ENCODE measurements around the gene SEC24C. TPM values are rescaled to one million over a fixed set of nuclear protein-coding genes. Genes with fewer than 3 reads are reported as not detected.

Gene SEC24C
- total RNA-seq, 1 donor from 2014 or later: 85.9 TPM

DNA sequence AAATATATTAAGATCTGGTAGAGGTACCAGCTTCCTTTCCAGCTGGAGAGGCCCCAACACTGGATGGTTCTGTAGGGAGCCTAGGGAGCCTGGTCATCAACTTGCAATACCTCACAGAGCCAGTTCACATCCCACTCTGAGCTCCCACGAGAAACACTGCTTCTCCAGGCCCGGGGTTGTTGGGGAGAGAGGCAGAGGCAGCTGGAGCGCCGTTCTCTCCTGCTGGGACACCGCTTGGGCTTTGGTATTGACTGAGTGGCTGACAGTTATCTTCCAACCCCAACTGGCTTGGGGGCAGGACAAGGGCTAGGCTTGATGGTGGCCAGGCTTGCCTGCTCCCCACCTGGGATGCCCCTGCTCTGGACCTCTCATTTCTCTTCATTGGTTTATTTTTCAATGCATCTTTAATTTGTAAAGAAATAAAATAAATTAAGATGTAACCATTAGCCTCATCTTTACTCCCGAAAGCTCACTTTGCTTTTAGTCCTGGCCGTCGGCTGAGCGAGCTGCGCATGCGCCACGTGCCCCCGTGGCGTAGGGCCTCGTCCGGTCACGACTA is 27.6 kb downstream of the SEC24C start:
- TF ChIP-seq, protein P1, sequence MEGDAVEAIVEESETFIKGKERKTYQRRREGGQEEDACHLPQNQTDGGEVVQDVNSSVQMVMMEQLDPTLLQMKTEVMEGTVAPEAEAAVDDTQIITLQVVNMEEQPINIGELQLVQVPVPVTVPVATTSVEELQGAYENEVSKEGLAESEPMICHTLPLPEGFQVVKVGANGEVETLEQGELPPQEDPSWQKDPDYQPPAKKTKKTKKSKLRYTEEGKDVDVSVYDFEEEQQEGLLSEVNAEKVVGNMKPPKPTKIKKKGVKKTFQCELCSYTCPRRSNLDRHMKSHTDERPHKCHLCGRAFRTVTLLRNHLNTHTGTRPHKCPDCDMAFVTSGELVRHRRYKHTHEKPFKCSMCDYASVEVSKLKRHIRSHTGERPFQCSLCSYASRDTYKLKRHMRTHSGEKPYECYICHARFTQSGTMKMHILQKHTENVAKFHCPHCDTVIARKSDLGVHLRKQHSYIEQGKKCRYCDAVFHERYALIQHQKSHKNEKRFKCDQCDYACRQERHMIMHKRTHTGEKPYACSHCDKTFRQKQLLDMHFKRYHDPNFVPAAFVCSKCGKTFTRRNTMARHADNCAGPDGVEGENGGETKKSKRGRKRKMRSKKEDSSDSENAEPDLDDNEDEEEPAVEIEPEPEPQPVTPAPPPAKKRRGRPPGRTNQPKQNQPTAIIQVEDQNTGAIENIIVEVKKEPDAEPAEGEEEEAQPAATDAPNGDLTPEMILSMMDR (conservative IDR thresholded peaks at IDR 0.05): no peak
- DNase-seq (ENCODE audit: low read depth, low spot score): no peak
- Mint-ChIP-seq H3K27me3 (ENCODE audit: low read depth) (no peaks in the 10 kb centered on the region), H3K27ac (ENCODE audit: unreplicated experiment) (peak overlapping the region; percentile 59), H3K4me3 (peak overlapping the region; percentile 95), H3K36me3 (ENCODE audit: low read depth) (peaks cover 10% of the 10 kb centered on the region), H3K9me3 (no peaks in the 10 kb centered on the region), H3K4me1 (peaks cover 36% of the 10 kb centered on the region)

DNA sequence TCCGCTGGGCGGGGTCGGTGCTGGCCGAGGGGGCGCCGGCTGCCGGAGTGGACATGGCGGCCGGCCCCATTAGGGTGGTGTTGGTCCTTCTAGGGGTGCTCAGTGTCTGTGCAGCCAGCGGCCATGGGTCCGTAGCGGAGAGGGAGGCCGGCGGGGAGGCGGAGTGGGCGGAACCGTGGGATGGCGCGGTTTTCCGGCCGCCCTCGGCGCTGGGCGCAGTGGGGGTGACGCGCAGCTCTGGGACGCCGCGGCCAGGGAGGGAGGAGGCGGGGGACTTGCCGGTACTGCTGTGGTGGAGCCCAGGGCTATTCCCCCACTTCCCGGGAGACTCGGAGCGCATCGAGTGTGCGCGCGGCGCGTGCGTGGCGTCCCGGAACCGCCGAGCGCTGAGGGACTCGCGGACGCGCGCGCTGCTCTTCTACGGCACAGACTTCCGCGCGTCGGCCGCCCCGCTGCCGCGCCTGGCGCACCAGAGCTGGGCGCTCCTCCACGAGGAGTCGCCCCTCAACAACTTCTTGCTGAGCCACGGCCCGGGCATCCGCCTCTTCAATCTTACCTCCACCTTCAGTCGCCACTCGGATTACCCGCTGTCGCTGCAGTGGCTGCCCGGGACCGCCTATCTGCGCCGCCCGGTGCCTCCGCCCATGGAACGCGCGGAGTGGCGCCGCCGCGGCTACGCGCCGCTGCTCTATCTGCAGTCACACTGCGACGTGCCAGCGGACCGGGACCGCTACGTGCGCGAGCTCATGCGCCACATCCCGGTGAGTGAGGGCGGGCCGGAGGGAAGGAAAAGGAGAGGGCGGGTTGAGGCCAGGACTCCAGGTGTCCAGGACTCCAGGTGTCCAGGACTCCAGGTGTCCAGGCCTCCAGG is 28.3 kb downstream of the SEC24C start:
- Mint-ChIP-seq H3K36me3 (ENCODE audit: low read depth) (peaks cover 12% of the 10 kb centered on the region), H3K9me3 (no peaks in the 10 kb centered on the region), H3K4me3 (peak overlapping the region; percentile 95), H3K27ac (ENCODE audit: unreplicated experiment) (peak overlapping the region; percentile 45), H3K4me1 (peaks cover 36% of the 10 kb centered on the region), H3K27me3 (ENCODE audit: low read depth) (no peaks in the 10 kb centered on the region)
- TF ChIP-seq, protein P1 (conservative IDR thresholded peaks at IDR 0.05): no peak
- DNase-seq (ENCODE audit: low read depth, low spot score): peak; percentile 85

DNA sequence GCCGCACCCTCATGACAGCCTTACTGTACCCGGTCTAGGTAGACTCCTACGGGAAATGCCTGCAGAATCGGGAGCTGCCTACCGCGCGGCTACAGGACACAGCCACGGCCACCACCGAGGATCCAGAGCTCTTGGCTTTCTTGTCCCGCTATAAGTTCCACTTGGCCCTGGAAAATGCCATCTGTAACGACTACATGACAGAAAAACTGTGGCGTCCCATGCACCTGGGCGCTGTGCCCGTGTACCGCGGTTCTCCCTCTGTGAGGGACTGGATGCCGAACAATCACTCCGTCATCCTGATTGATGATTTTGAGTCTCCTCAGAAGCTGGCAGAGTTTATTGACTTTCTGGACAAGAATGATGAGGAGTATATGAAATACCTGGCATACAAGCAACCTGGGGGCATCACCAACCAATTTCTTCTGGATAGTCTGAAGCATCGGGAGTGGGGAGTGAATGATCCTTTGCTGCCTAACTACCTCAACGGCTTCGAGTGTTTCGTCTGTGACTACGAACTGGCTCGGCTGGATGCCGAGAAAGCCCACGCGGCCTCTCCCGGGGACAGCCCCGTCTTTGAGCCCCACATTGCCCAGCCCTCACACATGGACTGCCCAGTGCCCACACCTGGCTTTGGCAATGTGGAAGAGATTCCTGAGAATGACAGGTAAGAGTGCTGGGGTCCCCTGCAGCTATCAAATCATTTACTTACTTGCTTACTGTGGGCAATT is 29.1 kb downstream of the SEC24C start:
- peak overlapping the region; percentile 95 for H3K4me3 Mint-ChIP-seq
- TF ChIP-seq, protein P1 (conservative IDR thresholded peaks at IDR 0.05): no peak
- no peaks in the 10 kb centered on the region for H3K9me3 Mint-ChIP-seq
- H3K27me3 Mint-ChIP-seq (ENCODE audit: low read depth): no peaks in the 10 kb centered on the region
- H3K4me1 Mint-ChIP-seq: peaks cover 36% of the 10 kb centered on the region
- peaks cover 12% of the 10 kb centered on the region for H3K36me3 Mint-ChIP-seq (ENCODE audit: low read depth)
- DNase-seq (ENCODE audit: low read depth, low spot score): no peak
- peak overlapping the region; percentile 87 for H3K27ac Mint-ChIP-seq (ENCODE audit: unreplicated experiment)

DNA sequence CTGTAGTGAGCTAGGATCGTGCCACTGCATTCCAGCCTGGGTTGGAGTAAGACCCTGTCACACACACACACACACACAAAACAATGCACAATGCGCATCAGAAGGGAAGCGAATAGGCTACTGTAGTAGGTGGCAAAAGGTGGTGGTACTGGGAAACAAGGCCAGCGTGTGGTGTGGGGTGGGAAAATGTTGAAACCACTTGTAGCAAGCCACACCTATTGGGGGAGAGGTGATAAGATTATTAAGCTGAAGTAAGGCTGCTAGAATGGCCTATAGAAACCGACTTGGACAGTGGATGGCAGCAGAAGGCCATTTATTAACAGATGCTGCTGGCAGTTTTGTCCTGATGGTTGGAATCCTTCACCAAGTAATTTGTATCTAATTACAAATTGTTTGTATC is 30.5 kb downstream of the SEC24C start:
- no peaks in the 10 kb centered on the region for H3K9me3 Mint-ChIP-seq
- no peak overlapping the region for H3K27ac Mint-ChIP-seq (ENCODE audit: unreplicated experiment)
- no peaks in the 10 kb centered on the region for H3K27me3 Mint-ChIP-seq (ENCODE audit: low read depth)
- peak overlapping the region; percentile 95 for H3K4me3 Mint-ChIP-seq
- TF ChIP-seq, protein P1 (conservative IDR thresholded peaks at IDR 0.05): no peak
- peaks cover 9% of the 10 kb centered on the region for H3K36me3 Mint-ChIP-seq (ENCODE audit: low read depth)
- H3K4me1 Mint-ChIP-seq: peaks cover 36% of the 10 kb centered on the region
- no peak for DNase-seq (ENCODE audit: low read depth, low spot score)

DNA sequence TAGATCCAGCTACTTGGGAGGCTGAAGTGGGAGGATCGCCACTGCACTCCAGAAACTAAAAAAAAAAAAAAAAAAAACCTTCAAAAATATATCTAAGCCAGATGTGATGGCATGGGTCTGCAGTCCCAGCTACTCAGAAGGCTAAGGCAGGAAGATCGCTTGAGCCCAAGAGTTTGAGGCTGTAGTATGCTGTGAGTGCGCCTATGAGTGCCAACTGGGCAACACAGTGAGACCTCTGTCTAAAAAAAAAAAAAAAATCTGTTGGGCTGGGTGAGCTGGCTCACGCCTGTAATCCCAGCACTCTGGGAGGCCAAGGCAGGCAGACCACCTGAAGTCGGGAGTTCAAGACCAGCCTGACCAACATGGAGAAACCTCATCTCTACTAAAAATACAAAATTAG is 34.8 kb downstream of the SEC24C start:
- Mint-ChIP-seq H3K27ac (ENCODE audit: unreplicated experiment) (no peak overlapping the region), H3K36me3 (ENCODE audit: low read depth) (peaks cover 5% of the 10 kb centered on the region), H3K4me3 (peak overlapping the region; percentile 28), H3K9me3 (no peaks in the 10 kb centered on the region), H3K4me1 (peaks cover 52% of the 10 kb centered on the region), H3K27me3 (ENCODE audit: low read depth) (no peaks in the 10 kb centered on the region)
- DNase-seq (ENCODE audit: low read depth, low spot score): no peak
- TF ChIP-seq, protein P1 (conservative IDR thresholded peaks at IDR 0.05): no peak

Measured in neural crest cell (in vitro differentiated cells).